22Rv1 (cell line): ENCODE results near the gene ISG15.

Experiments
- CTCF ChIP-seq: fragments of 450-650 bp; IDR thresholded peaks from 2 replicates; pipeline ENCODE4 v1.5.1; 2017; ENCODE audit warnings: mild to moderate bottlenecking
- ZFX ChIP-seq: fragments of 450-650 bp; IDR thresholded peaks from 2 replicates; pipeline ENCODE4 v1.6.1; 2017; ENCODE audit warnings: antibody characterized with exemption, borderline replicate concordance

- TF ChIP-seq CTCF = no peak
- TF ChIP-seq ZFX = no peak
Observed at GRCh38 chr1:1022302-1023009, 9.2 kb downstream of the ISG15 start.
